C4-2B (cell line): ENCODE measurements around the gene SND1.

Source experiments
- CTCF ChIP-seq: fragments of 450-650 bp; conservative IDR thresholded peaks from 2 replicates; pipeline ENCODE4 v1.5.1; 2017; ENCODE audit warnings: mild to moderate bottlenecking
- ZFX ChIP-seq: fragments of 450-650 bp; IDR thresholded peaks from 2 replicates; pipeline ENCODE4 v1.6.1; 2017

GRCh38 chr7:127667759-127668530, 16.0 kb downstream of the SND1 start:
- TF ChIP-seq CTCF = no peak
- TF ChIP-seq ZFX = no peak
